Measurements from ENCODE around the gene KDM4B. TPM values are rescaled to one million over a fixed set of nuclear protein-coding genes. Genes with fewer than 3 reads are reported as not detected.

Gene KDM4B
- total RNA-seq, 8 experiments from 2014 or later: 15.7 to 48.0 (median 33.0) TPM

- Histone ChIP-seq H3K4me1 (replicated peaks in 1 of 2) (no peaks in the 10 kb centered on the region), H3K4me3 (no peak overlapping the region), H3K27ac (no peak overlapping the region)
- peak in 3 of 8 experiments; percentile 46 to 94 (median 75) for ATAC-seq (replicated peaks in 6 of 8)
- in situ Hi-C loops (cut with MboI; ENCODE audit: low pct_unique_long_range_greater_than_20kb in 2 of 9, low sequenced_read_pairs in 9 of 9, unreplicated experiment in 9 of 9): no loop called here
Observed at GRCh38 chr19:5166262-5166661, 197.3 kb downstream of the KDM4B start.

DNA sequence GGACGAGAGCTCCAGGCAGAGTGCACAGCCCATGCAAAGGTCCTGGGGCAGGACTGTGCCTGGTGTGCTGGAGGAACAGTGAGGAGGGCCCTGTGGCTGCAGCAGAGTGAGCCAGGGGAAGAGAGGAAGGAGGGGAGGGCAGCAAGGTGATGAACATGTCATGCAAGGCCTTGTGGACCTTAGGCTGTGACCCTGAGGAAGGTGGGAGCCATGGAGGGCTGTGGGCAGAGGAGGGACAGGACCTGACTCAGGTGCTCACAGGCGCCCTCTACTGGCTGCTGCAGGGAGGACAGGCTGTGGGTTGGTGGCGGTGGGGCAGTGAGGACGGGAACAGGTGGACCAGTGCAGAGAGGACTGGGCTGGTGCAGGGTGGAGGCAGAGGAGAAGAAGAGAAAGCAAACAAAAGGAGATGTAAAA lies 201.4 kb downstream of the KDM4B start:
- no peak for ATAC-seq (replicated peaks in 6 of 8)

GRCh38 chr19:5171711-5172110 lies 202.8 kb downstream of the KDM4B start:
- no peak overlapping the region for H3K4me3 ChIP-seq
- H3K27ac ChIP-seq: no peak overlapping the region
- in situ Hi-C loops (cut with MboI; ENCODE audit: low pct_unique_long_range_greater_than_20kb in 2 of 9, low sequenced_read_pairs in 9 of 9, unreplicated experiment in 9 of 9): no loop called here
- ATAC-seq (replicated peaks in 6 of 8): no peak
- H3K4me1 ChIP-seq (replicated peaks in 1 of 2): peaks cover 0 to 7% of the 10 kb centered on the region in 2 donors
- 50 to 95% (median 72%) methylated on average over 1 to 9 of the region's 9 CpGs; no CpG with 5 or more reads in 1 of the 10 experiments for WGBS, 10 experiments

More for the DNA sequence above, 201.4 kb downstream of the KDM4B start:
- in situ Hi-C loops (cut with MboI; ENCODE audit: low pct_unique_long_range_greater_than_20kb in 2 of 9, low sequenced_read_pairs in 9 of 9, unreplicated experiment in 9 of 9): no loop called here
- no peak overlapping the region for H3K4me3 ChIP-seq
- H3K27ac ChIP-seq: no peak overlapping the region
- 61 to 100% (median 88%) methylated on average over 1 to 3 of the region's 4 CpGs; no CpG with 5 or more reads in 3 of the 10 experiments for WGBS, 10 experiments
- peaks cover 0 to 7% of the 10 kb centered on the region in 2 donors for H3K4me1 ChIP-seq (replicated peaks in 1 of 2)

DNA sequence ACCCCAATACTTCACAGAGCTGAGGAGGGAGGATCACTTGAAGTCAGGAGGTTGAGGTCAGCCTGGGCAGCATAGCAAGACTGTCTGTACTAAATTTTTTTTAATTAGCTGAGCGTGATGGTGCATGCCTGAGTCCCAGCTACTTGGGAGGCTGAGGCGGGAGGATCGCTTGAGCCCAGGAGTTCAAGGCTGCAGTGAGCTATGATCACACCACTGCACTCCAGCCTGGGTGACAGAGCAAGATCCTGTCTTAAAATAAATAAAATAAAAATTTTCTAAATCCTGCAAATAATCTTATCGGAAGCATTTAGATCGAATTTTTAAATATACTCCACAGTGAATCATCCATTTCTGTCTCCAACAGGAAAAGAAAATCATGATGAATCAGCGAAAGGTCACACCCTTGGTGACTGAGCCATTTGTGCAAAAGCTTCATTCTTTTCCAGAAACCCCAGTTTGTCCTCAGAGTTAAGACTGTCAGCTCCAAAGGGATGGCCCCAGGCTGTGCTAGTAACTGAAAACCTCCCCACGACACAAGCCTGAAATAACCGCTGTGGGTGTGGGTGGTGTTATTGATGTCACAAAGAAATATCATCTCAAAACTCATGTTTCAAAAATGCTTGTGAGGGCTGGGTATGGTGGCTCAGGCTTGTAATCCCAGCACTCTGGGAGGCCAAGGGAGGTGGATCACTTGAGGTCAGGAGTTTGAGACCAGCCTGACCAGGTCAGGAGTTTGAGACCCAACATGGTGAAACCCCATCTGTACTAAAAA lies 204.1 kb downstream of the KDM4B start:
- no peak overlapping the region for H3K4me3 ChIP-seq
- peak overlapping the region in 1 of 2 donors; percentile 71 for H3K27ac ChIP-seq
- peak; percentile 67 to 93 (median 80) for ATAC-seq (replicated peaks in 6 of 8)
- in situ Hi-C loops (cut with MboI; ENCODE audit: low pct_unique_long_range_greater_than_20kb in 2 of 9, low sequenced_read_pairs in 9 of 9, unreplicated experiment in 9 of 9): no loop called here
- H3K4me1 ChIP-seq (replicated peaks in 1 of 2): peaks cover 0 to 11% of the 10 kb centered on the region in 2 donors
- 0 to 100% (median 70%) methylated on average over 3 to 8 of the region's 8 CpGs for WGBS, 10 experiments

DNA sequence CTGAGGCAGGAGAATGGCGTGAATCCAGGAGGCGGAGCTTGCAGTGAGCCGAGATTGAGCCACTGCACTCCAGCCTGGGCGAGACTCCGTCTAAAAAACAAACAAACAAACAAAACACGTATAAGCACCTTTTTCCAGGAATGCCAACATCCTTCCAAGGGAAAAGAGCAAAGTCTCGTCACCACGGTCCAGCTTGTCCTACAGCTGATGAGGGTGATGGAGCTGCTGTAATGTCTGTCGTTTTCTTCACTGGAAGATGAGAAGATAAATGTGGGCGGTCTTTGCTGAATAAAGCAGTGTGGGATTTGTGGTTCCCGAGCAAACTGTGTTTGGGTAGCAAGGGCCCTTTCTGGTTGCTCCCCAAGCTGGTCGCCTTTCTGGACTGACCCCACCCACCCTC lies 205.1 kb downstream of the KDM4B start:
- peaks cover 0 to 11% of the 10 kb centered on the region in 2 donors for H3K4me1 ChIP-seq (replicated peaks in 1 of 2)
- in situ Hi-C loops (cut with MboI; ENCODE audit: low pct_unique_long_range_greater_than_20kb in 2 of 9, low sequenced_read_pairs in 9 of 9, unreplicated experiment in 9 of 9): no loop called here
- no peak overlapping the region for H3K4me3 ChIP-seq
- H3K27ac ChIP-seq: no peak overlapping the region
- ATAC-seq (replicated peaks in 6 of 8): no peak
- WGBS, 10 experiments: 64 to 92% (median 68%) methylated on average over 2 to 6 of the region's 12 CpGs; no CpG with 5 or more reads in 7 of the 10 experiments

- 55 to 100% (median 87%) methylated on average over 1 to 10 of the region's 19 CpGs; no CpG with 5 or more reads in 1 of the 10 experiments for WGBS, 10 experiments
- no peak overlapping the region for H3K27ac ChIP-seq
- H3K4me3 ChIP-seq: no peak overlapping the region
- in situ Hi-C loops (cut with MboI; ENCODE audit: low pct_unique_long_range_greater_than_20kb in 2 of 9, low sequenced_read_pairs in 9 of 9, unreplicated experiment in 9 of 9): no loop called here
- ATAC-seq (replicated peaks in 6 of 8): no peak
- peaks cover 4 to 16% of the 10 kb centered on the region in 2 donors for H3K4me1 ChIP-seq (replicated peaks in 1 of 2)
Observed at GRCh38 chr19:5177745-5178450, 209.0 kb downstream of the KDM4B start.

- H3K4me3 ChIP-seq: no peak overlapping the region
- ATAC-seq (replicated peaks in 6 of 8): no peak
- peaks cover 4 to 10% of the 10 kb centered on the region in 2 donors for H3K4me1 ChIP-seq (replicated peaks in 1 of 2)
- WGBS, 10 experiments: 100% methylated on average over 1 of the region's 3 CpGs; no CpG with 5 or more reads in 9 of the 10 experiments
- in situ Hi-C loops (cut with MboI; ENCODE audit: low pct_unique_long_range_greater_than_20kb in 2 of 9, low sequenced_read_pairs in 9 of 9, unreplicated experiment in 9 of 9): no loop called here
- no peak overlapping the region for H3K27ac ChIP-seq
Observed at GRCh38 chr19:5178841-5179240, 209.9 kb downstream of the KDM4B start.

DNA sequence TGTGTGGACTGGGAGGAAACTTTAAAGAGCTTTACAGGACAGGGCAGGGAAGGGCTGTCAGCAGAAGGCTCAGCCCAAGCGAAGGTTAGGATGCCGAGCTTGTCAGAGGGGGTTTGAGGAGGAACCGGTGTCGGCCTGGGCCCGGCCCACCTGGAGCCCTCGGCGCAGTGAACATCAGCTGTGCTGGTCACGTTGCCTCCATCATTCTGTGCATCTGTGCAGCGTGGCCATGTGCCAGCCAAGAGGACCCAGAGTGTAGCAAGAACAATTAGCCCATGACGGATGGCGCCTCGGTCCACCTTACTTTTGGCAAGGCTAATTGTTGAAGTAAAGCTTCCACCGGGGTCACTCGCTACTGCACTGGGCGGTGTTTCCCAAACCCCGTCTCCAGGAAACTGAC lies 210.3 kb downstream of the KDM4B start:
- in situ Hi-C loops (cut with MboI; ENCODE audit: low pct_unique_long_range_greater_than_20kb in 2 of 9, low sequenced_read_pairs in 9 of 9, unreplicated experiment in 9 of 9): no loop called here
- peaks cover 4 to 10% of the 10 kb centered on the region in 2 donors for H3K4me1 ChIP-seq (replicated peaks in 1 of 2)
- H3K27ac ChIP-seq: no peak overlapping the region
- 27 to 100% (median 78%) methylated on average over 1 to 4 of the region's 16 CpGs; no CpG with 5 or more reads in 4 of the 10 experiments for WGBS, 10 experiments
- no peak overlapping the region for H3K4me3 ChIP-seq
- ATAC-seq (replicated peaks in 6 of 8): peak in 5 of 8 experiments; percentile 29 to 85 (median 62)

- in situ Hi-C loops (cut with MboI; ENCODE audit: low pct_unique_long_range_greater_than_20kb in 2 of 9, low sequenced_read_pairs in 9 of 9, unreplicated experiment in 9 of 9): no loop called here
- no peak overlapping the region for H3K27ac ChIP-seq
- no peak for ATAC-seq (replicated peaks in 6 of 8)
- peaks cover 4 to 10% of the 10 kb centered on the region in 2 donors for H3K4me1 ChIP-seq (replicated peaks in 1 of 2)
- no peak overlapping the region for H3K4me3 ChIP-seq
- 40 to 100% (median 90%) methylated on average over 1 to 2 of the region's 2 CpGs; no CpG with 5 or more reads in 6 of the 10 experiments for WGBS, 10 experiments
Observed at GRCh38 chr19:5181329-5181728, 212.4 kb downstream of the KDM4B start.

- in situ Hi-C loops (cut with MboI; ENCODE audit: low pct_unique_long_range_greater_than_20kb in 2 of 9, low sequenced_read_pairs in 9 of 9, unreplicated experiment in 9 of 9): no loop called here
- peaks cover 4 to 6% of the 10 kb centered on the region in 2 donors for H3K4me1 ChIP-seq (replicated peaks in 1 of 2)
- H3K27ac ChIP-seq: no peak overlapping the region
- 10 to 89% (median 48%) methylated on average over 2 to 8 of the region's 10 CpGs; no CpG with 5 or more reads in 4 of the 10 experiments for WGBS, 10 experiments
- no peak for ATAC-seq (replicated peaks in 6 of 8)
- no peak overlapping the region for H3K4me3 ChIP-seq
Observed at GRCh38 chr19:5182751-5183150, 213.8 kb downstream of the KDM4B start.

DNA sequence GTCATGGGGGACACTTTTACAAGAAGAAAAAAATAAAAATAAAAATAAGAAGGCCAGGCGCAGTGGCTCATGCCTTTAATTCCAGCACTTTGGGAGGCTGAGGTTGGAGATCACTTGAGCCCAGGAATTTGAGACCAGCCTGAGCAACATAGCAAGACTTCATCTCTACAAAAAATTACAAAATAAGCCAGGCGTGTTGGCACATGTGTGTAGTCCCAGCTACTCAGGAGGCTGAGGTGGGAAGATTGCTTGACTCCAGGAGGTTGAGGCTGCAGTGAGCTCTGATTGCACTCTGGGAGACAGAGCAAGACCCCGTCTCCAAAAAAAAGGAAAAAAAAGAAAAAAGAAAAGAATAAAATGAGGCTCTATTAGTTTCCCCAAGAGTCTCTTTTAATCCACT lies 214.7 kb downstream of the KDM4B start:
- H3K4me1 ChIP-seq (replicated peaks in 1 of 2): peaks cover 4 to 6% of the 10 kb centered on the region in 2 donors
- WGBS, 10 experiments: 80 to 100% (median 96%) methylated on average over 1 to 2 of the region's 3 CpGs; no CpG with 5 or more reads in 2 of the 10 experiments
- ATAC-seq (replicated peaks in 6 of 8): no peak
- no peak overlapping the region for H3K4me3 ChIP-seq
- H3K27ac ChIP-seq: no peak overlapping the region
- in situ Hi-C loops (cut with MboI; ENCODE audit: low pct_unique_long_range_greater_than_20kb in 2 of 9, low sequenced_read_pairs in 9 of 9, unreplicated experiment in 9 of 9): no loop called here

DNA sequence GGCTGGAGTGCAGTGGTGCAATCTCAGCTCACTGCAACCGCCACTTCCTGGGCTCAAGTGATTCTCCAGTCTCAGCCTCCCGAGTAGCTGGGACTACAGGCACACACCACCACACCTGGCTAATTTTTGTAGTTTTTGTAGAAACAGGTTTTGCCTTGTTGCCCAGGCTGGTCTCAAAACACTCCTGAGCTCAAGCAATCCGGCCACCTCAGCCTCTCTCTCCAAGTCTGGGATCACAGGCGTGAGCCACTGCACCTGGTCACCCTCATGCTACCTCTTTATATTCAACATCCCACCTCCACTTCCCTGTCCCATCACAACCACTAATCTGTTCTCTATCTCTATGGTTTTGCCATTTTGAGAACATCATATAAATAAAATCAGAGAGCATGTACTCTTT lies 216.0 kb downstream of the KDM4B start:
- WGBS, 10 experiments: 69 to 100% (median 86%) methylated on average over 1 to 4 of the region's 4 CpGs; no CpG with 5 or more reads in 6 of the 10 experiments
- Histone ChIP-seq H3K4me3 (no peak overlapping the region), H3K27ac (no peak overlapping the region), H3K4me1 (replicated peaks in 1 of 2) (peaks cover under 1 to 5% of the 10 kb centered on the region in 2 donors)
- no peak for ATAC-seq (replicated peaks in 6 of 8)
- in situ Hi-C loops (cut with MboI; ENCODE audit: low pct_unique_long_range_greater_than_20kb in 2 of 9, low sequenced_read_pairs in 9 of 9, unreplicated experiment in 9 of 9): no loop called here

Measured in motor neuron (in vitro differentiated cells).